H9 (cell line): ENCODE measurements around the gene LRMDA. TPM values are rescaled to one million over a fixed set of nuclear protein-coding genes. Genes with fewer than 3 reads are reported as not detected.

Source experiments
- DNase-seq: peaks from one replicate; pipeline ENCODE4 v3.0.0-alpha.2; 2017
- H2AFZ ChIP-seq: one replicate; pipeline ENCODE4 v1.6.1; 2013; ENCODE audit warnings: mild to moderate bottlenecking, low read length, control low read depth, moderate library complexity
- H2AK5ac ChIP-seq: 2 replicates; pipeline ENCODE4 v1.6.1; 2013; ENCODE audit warnings: low read length, control low read depth, mixed read lengths; ENCODE audit not compliant: insufficient read length
- H2BK120ac ChIP-seq: one replicate; pipeline ENCODE4 v1.6.1; 2013; ENCODE audit warnings: low read depth, mild to moderate bottlenecking, low read length, control low read depth, inconsistent platforms; ENCODE audit not compliant: poor library complexity, severe bottlenecking
- H2BK12ac ChIP-seq: 2 replicates; pipeline ENCODE4 v1.6.1; 2013; ENCODE audit warnings: low read length, control low read depth, mixed read lengths, low read depth; ENCODE audit not compliant: insufficient read length
- H2BK15ac ChIP-seq: 2 replicates; pipeline ENCODE4 v1.6.1; 2013; ENCODE audit warnings: low read depth, low read length, control low read depth
- H2BK20ac ChIP-seq: one replicate; pipeline ENCODE4 v1.6.1; 2013; ENCODE audit warnings: low read depth, mild to moderate bottlenecking, low read length, control low read depth, inconsistent platforms; ENCODE audit not compliant: poor library complexity, severe bottlenecking
- H2BK5ac ChIP-seq: 2 replicates; pipeline ENCODE4 v1.6.1; 2013; ENCODE audit warnings: low read length, control low read depth, mixed read lengths; ENCODE audit not compliant: insufficient read length
- H3K14ac ChIP-seq: 2 replicates; pipeline ENCODE4 v1.6.1; 2013; ENCODE audit warnings: low read length, control low read depth; ENCODE audit not compliant: insufficient read depth
- H3K18ac ChIP-seq: 2 replicates; pipeline ENCODE4 v1.6.1; 2013; ENCODE audit warnings: low read depth, mild to moderate bottlenecking, mixed read lengths, low read length, control low read depth; ENCODE audit not compliant: insufficient read length
- H3K23ac ChIP-seq: 2 replicates; pipeline ENCODE4 v1.6.1; 2013; ENCODE audit warnings: low read length, control low read depth, mixed read lengths, low read depth; ENCODE audit not compliant: insufficient read length
- H3K23me2 ChIP-seq: 2 replicates; pipeline ENCODE4 v1.6.1; 2013; ENCODE audit warnings: low read depth, mild to moderate bottlenecking, mixed read lengths, low read length, control low read depth; ENCODE audit not compliant: insufficient read length, poor library complexity, severe bottlenecking
- H3K27ac ChIP-seq: 2 replicates; pipeline ENCODE4 v1.5.1; 2013; ENCODE audit warnings: low read length, control low read depth, mixed read lengths, low read depth; ENCODE audit not compliant: insufficient read length
- H3K27me3 ChIP-seq: 2 replicates; pipeline ENCODE4 v1.6.1; 2013; ENCODE audit warnings: low read length, control low read depth, inconsistent platforms; ENCODE audit not compliant: insufficient read depth
- H3K4ac ChIP-seq: 2 replicates; pipeline ENCODE4 v1.6.1; 2013; ENCODE audit warnings: low read depth, mild to moderate bottlenecking, control low read depth, inconsistent platforms, low read length, moderate library complexity
- H3K4me1 ChIP-seq: 2 replicates; pipeline ENCODE4 v1.6.1; 2013; ENCODE audit warnings: low read length, control low read depth, inconsistent platforms; ENCODE audit not compliant: insufficient read depth
- H3K4me2 ChIP-seq: 2 replicates; pipeline ENCODE4 v1.6.1; 2013; ENCODE audit warnings: low read length, control low read depth, mixed read lengths; ENCODE audit not compliant: insufficient read length, insufficient read depth
- H3K56ac ChIP-seq: 2 replicates; pipeline ENCODE4 v1.6.1; 2013; ENCODE audit warnings: low read depth, mild to moderate bottlenecking, mixed read lengths, low read length, control low read depth; ENCODE audit not compliant: insufficient read length
- H3K79me1 ChIP-seq: 2 replicates; pipeline ENCODE4 v1.6.1; 2013; ENCODE audit warnings: low read depth, mild to moderate bottlenecking, moderate library complexity, low read length, control low read depth, inconsistent platforms; ENCODE audit not compliant: insufficient read depth, poor library complexity, severe bottlenecking
- H3K79me2 ChIP-seq: 2 replicates; pipeline ENCODE4 v1.6.1; 2013; ENCODE audit warnings: low read length, control low read depth, inconsistent platforms; ENCODE audit not compliant: insufficient read depth
- H3K9ac ChIP-seq: 2 replicates; pipeline ENCODE4 v1.6.1; 2013; ENCODE audit warnings: low read length, control low read depth, mixed read lengths; ENCODE audit not compliant: insufficient read length; ENCODE audit errors: extremely low read depth
- H3K9me3 ChIP-seq: one replicate; pipeline ENCODE4 v1.6.1; 2013; ENCODE audit warnings: low read depth, low read length, inconsistent platforms; ENCODE audit not compliant: control insufficient read depth
- H3T11ph ChIP-seq: one replicate; pipeline ENCODE4 v1.6.1; 2013; ENCODE audit warnings: mild to moderate bottlenecking, low read length, control low read depth, inconsistent platforms
- H4K20me1 ChIP-seq: one replicate; pipeline ENCODE4 v1.6.1; 2013; ENCODE audit not compliant: control insufficient read depth, insufficient read length, insufficient read depth
- H4K5ac ChIP-seq: 2 replicates; pipeline ENCODE4 v1.6.1; 2013; ENCODE audit warnings: low read depth, mild to moderate bottlenecking, mixed read lengths, low read length, control low read depth; ENCODE audit not compliant: insufficient read length
- H4K8ac ChIP-seq: replicated peaks from 2 replicates; pipeline ENCODE4 v1.6.1; 2013; ENCODE audit warnings: low read length, control low read depth, mixed read lengths, low read depth; ENCODE audit not compliant: insufficient read length
- H4K91ac ChIP-seq: 2 replicates; pipeline ENCODE4 v1.6.1; 2013; ENCODE audit warnings: low read depth, mild to moderate bottlenecking, moderate library complexity, mixed read lengths, low read length, control low read depth; ENCODE audit not compliant: insufficient read length
- H3K27ac Mint-ChIP-seq, 3 experiments: 2 replicates in 2 of 3; 3 replicates in 1 of 3; pipeline ENCODE4 v1.8.0; 2020 to 2021; ENCODE audit warnings: mixed read lengths in 3 of 3, mild to moderate bottlenecking in 1 of 3, moderate library complexity in 1 of 3
- H3K27me3 Mint-ChIP-seq: 2 replicates; pipeline ENCODE4 v1.8.0; 2021; ENCODE audit warnings: low read depth, mild to moderate bottlenecking, moderate library complexity, mixed read lengths
- H3K36me3 Mint-ChIP-seq, 3 experiments: 2 replicates in 2 of 3; 3 replicates in 1 of 3; pipeline ENCODE4 v1.8.0; 2020 to 2021; ENCODE audit warnings: low read depth in 3 of 3, mixed read lengths in 3 of 3; ENCODE audit not compliant: insufficient read depth in 1 of 3
- H3K4me1 Mint-ChIP-seq, 2 experiments: 2 replicates each; pipeline ENCODE4 v1.8.0; 2020; ENCODE audit warnings: mixed read lengths in 2 of 2
- H3K4me3 Mint-ChIP-seq, 2 experiments: 2 replicates in 1 of 2; 3 replicates in 1 of 2; pipeline ENCODE4 v1.8.0; 2020 to 2021; ENCODE audit warnings: mild to moderate bottlenecking in 2 of 2, mixed read lengths in 2 of 2, moderate library complexity in 1 of 2
- H3K9me3 Mint-ChIP-seq, 2 experiments: 2 replicates in 1 of 2; 3 replicates in 1 of 2; pipeline ENCODE4 v1.8.0; 2020; ENCODE audit warnings: mild to moderate bottlenecking in 2 of 2, mixed read lengths in 2 of 2, moderate library complexity in 1 of 2
- CTCF ChIP-seq: fragments of 200-600 bp; sonication (generic); conservative IDR thresholded peaks from 3 replicates; pipeline ENCODE4 v1.8.0; 2021; ENCODE audit warnings: antibody characterized with exemption, mild to moderate bottlenecking
- WGBS: extraction: QIAGEN DNeasy Blood & Tissue Kit; methylation state at CpG from one replicate; pipeline ENCODE4 v1.1.7; 2013; ENCODE audit warnings: missing lambda C conversion rate, low lambda C conversion rate, mixed read lengths; ENCODE audit not compliant: insufficient read length; ENCODE audit errors: extremely low coverage; 5-methylcytosine and 5-hydroxymethylcytosine counted together
- total RNA-seq: library from RNA; stranded (reverse); gene quantifications from 2 replicates; pipeline ENCODE4 v1.2.1, GENCODE V29; 2021

LRMDA gene
- total RNA-seq, 1 experiment from 2014 or later, result 1.8 TPM

- Histone ChIP-seq H3K27ac (no peak overlapping the region), H4K91ac (no peak overlapping the region), H3K4me2 (no peak overlapping the region), H4K5ac (no peak overlapping the region), H3K9ac (no peak overlapping the region), H3K9me3 (no peaks in the 10 kb centered on the region), H4K20me1 (no peaks in the 10 kb centered on the region), H2BK5ac (no peak overlapping the region), H2AK5ac (no peak overlapping the region), H3K27me3 (no peaks in the 10 kb centered on the region; the same call in 1 of the 2 replicates), H3K4ac (no peak overlapping the region), H2BK20ac (no peak overlapping the region), H3K79me2 (no peaks in the 10 kb centered on the region), H4K8ac (no peak overlapping the region), H2BK120ac (no peak overlapping the region), H3K14ac (no peak overlapping the region), H3T11ph (no peak overlapping the region), H2AFZ (no peak overlapping the region), H3K56ac (no peak overlapping the region), H3K23me2 (no peaks in the 10 kb centered on the region), H3K4me1 (no peaks in the 10 kb centered on the region), H3K18ac (no peak overlapping the region), H2BK15ac (no peak overlapping the region), H3K79me1 (no peaks in the 10 kb centered on the region), H3K23ac (no peak overlapping the region), H2BK12ac (no peak overlapping the region)
- peaks cover 31% of the 10 kb centered on the region for H3K27me3 Mint-ChIP-seq
- H3K36me3 Mint-ChIP-seq, result no peaks in the 10 kb centered on the region; a peak in 1 of 7 replicates
- no peak overlapping the region for H3K27ac Mint-ChIP-seq
- no peak for TF ChIP-seq CTCF
- no CpG with 5 or more reads among the region's 4 CpGs for WGBS
- no peak for DNase-seq
- H3K4me3 Mint-ChIP-seq, result no peak overlapping the region
- H3K4me1 Mint-ChIP-seq, result peaks cover 12 to 31% of the 10 kb centered on the region in 2 experiments
- H3K9me3 Mint-ChIP-seq, result no peaks in the 10 kb centered on the region
Observed at GRCh38 chr10:76111404-76111803, 680.0 kb downstream of the LRMDA start.
